Glomerular visceral epithelial cell (primary cell): ENCODE data around the gene ATOSA.

Source experiments
- DNase-seq: peaks from one replicate; pipeline ENCODE4 v3.0.0-alpha.2; 2016; ENCODE audit errors: extremely low spot score

ATOSA gene

DNA sequence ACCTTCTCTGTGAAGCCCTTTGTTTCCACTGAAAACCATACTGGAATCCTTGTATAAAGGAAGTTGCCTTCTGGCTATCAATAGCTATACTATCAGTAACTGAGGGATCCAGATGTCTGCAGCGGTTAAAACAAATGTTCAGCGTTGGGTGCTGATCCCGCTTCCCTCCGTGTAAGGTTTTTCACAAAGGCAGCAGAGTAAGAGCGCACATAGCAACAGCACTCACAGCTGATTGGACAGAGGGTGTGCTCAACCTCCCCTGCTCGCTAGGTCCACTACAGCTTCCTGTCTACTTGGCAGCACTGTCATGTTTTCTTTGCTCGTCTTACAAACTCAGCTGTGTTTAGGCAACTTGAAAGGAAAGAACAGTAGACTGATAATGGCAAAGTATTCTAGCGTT, 27.3 kb downstream of the ATOSA start:
- peak; percentile 89 for DNase-seq

DNA sequence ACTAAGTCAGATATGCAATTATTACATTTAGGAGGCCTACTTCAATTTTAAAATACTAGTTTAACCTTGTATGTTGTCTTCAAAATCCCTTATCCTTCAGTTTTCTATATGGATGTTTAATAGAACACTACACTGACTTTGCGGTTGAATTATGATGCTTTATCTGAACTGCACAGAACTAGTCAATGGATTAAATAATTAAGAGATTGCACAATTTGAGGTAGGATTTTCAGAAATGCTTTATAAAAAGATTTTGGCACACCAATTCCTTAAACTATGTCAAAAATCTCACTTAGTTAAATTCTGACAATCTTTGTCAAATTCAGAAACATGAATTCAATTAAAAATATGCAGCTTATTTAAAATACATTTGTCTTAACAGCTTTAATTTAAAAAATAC, 28.1 kb downstream of the ATOSA start:
- DNase-seq = no peak

DNA sequence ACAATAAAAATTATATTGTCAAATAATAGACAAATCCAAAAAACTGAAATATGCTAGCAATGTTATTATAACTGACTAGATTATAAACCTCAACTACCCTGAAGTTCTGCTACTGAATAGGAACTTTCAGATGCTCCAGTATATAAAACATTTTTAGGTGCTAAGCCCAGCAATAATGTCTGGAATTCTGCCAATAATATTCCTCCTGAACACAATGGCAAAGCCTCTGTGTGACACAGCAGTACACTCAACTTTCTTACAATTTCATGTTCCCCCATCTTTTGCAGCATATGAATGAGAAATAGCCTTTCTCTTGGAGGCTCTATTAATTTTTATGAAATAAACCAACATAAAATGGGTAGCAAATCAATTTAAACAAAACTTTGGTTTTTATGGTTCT, 29.5 kb downstream of the ATOSA start:
- no peak for DNase-seq

DNA sequence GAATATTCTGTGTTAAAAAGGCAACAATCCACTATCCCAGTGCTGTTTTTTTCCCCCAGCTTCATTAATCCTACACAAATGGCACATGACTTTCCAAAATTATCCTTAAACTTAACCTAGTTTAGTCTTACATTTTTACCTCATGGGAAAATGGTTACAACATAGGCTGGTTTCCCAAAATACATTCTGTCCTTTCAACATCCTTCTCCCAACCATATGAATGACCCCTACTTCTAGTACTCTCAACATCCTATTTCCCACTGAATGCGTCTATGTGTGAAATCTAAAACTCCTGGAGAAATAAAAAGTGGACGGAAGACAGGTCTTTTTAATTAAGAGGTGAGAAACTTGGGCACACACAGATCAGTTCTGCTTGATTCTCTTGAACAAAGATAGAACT, 33.3 kb downstream of the ATOSA start:
- DNase-seq = no peak

DNA sequence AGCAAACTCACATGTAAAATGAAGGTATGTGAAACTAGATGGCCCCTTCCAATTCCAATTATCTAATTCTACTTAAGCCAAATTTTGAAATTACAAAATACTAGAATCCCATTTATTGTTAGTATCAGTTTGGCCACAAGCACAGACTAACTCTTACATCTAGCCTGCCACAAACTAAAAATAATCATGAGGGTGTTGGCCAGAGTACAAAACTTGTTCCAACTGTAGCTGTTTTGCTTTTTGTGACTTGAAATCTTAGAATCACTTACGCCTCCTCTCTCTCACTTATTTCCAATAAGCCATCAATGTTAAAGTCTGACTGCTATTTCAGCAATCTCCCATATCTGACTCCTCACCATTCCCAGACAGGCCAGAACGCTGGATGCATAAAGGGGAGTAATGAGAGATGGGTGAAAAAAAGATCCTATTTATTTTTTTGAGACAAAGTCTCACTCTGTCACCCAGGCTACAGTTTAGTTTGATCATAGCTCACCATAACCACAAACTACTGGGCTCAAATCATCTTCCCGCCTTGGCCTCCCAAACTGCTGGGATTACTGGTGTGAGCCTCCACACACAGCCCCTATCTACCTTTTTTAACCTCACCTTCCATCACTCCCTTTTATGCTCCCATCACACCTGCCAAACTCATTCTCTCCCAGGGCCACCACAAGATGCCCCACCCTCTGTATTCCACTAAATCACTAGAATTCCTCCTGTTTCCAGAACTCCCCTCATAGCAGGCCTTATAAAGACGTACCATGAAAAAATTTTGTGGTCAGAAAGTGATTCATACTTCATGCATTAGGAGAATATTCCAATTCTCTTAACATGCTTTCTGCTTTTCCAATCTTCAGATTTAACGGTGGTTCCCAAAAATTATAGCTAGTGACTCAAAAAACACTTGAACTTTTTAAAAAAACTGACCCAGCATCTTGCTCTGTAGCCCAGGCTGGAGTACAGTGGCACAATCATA, 36.5 kb downstream of the ATOSA start:
- DNase-seq = peak; percentile 42

DNA sequence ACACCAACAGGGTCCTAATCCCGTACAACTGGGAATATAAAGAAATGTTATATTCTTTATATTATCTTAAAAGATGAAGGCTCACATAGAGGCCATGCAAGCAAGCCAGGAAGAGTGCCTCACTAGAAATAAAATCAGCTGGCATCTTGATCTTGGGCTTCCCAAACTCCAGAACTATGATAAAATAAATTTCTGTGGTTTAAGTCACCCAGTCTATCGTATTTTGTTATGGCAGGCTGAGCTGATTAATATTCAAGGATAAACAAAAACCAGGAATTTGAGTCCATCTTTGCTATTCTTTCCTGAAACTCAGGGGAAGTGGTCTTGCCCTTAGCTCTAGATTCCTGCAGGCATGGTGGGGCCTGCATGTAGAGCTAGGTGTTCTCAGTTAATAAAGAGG, 42.7 kb downstream of the ATOSA start:
- DNase-seq = no peak

DNA sequence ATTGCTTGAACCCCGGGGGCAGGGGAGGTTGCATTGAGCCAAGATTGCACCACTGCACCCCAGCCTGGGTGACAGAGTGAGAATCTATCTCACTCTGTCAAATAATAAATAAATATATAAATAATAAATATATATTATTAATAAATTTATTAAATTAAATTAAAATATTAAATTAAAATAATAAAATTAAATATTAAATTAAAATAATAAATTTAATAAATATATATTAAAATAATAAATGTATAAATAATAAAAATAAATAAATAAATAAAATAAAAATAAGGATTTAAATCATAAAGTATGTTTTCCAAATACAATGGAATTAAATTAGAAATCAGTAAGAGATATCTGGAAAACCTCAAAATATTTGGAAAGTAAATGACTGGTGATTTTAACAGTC, 43.3 kb downstream of the ATOSA start:
- DNase-seq = no peak
